ENCODE measurements around the gene GMDS.

DNA sequence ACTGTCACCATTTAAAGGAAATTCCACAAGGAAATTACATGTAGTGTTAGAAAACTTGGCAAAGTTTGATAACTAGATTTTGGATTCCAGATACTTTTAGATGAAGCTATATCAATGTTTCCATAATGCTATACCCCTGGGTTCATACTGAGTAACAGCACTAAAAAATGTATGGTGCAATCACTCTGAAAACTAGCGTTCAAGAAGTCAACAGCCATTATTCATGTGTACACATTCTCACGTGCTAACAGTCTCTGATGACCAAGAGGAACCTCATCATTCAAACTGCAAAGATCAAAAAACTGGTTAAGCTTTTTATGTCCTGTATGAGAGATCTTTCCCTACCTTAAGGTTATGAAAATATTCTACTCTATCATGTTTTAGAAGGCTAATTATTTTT lies 197.6 kb downstream of the GMDS start:
- TF ChIP-seq, protein P1, sequence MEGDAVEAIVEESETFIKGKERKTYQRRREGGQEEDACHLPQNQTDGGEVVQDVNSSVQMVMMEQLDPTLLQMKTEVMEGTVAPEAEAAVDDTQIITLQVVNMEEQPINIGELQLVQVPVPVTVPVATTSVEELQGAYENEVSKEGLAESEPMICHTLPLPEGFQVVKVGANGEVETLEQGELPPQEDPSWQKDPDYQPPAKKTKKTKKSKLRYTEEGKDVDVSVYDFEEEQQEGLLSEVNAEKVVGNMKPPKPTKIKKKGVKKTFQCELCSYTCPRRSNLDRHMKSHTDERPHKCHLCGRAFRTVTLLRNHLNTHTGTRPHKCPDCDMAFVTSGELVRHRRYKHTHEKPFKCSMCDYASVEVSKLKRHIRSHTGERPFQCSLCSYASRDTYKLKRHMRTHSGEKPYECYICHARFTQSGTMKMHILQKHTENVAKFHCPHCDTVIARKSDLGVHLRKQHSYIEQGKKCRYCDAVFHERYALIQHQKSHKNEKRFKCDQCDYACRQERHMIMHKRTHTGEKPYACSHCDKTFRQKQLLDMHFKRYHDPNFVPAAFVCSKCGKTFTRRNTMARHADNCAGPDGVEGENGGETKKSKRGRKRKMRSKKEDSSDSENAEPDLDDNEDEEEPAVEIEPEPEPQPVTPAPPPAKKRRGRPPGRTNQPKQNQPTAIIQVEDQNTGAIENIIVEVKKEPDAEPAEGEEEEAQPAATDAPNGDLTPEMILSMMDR (optimal IDR thresholded peaks at IDR 0.05 in 1 of 3, IDR thresholded peaks at IDR 0.05 in 1 of 3, conservative IDR thresholded peaks at IDR 0.05 in 1 of 3; ENCODE audit: extremely low read depth in 1 of 3, insufficient read depth in 2 of 3, low read length in 3 of 3) = no peak
- no peak for TF ChIP-seq EZH2 (IDR thresholded peaks at IDR 0.05; ENCODE audit: low read length)

All from keratinocyte (primary cell).